Myocyte (in vitro differentiated cells): ENCODE measurements around the gene OR8G5. TPM values are rescaled to one million over a fixed set of nuclear protein-coding genes. Genes with fewer than 3 reads are reported as not detected.
A peak's percentile ranks its signal among the peaks of the same experiment; 100 is the strongest.

Experiments used
- DNase-seq: peaks from one replicate; pipeline ENCODE4 v3.0.0-alpha.2; 2012; ENCODE audit warnings: low read depth
- total RNA-seq: library from RNA; depleted of rRNA; stranded (reverse); fragments of >200 nt; gene quantifications from 2 replicates; pipeline ENCODE4 v1.2.3, GENCODE V29; 2014

The OR8G5 gene
- total RNA-seq, 1 donor from 2014 or later, result not detected

- DNase-seq, result peak; percentile 8
Observed at GRCh38 chr11:124285610-124286344, 29.6 kb downstream of the OR8G5 start.

DNA sequence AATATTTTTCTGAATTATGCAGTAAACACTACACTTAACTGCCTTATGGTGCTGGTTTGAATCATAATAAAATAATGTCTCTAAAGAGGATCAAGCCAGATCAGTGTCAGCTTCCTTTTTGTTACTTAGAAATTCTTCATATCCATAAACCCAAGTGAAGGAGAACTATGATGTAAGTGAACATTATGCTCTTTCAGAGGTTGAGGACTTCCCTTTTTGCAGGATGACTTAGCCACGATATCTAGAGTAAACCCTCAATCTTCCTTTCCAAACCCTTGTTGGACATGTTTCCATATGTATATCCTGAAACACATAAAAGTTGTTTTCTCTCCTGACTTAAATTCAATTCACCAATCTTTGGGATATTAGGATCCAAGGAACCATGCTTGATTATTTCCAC is 38.5 kb downstream of the OR8G5 start:
- DNase-seq, result no peak

GRCh38 chr11:124296016-124296415 is 39.8 kb downstream of the OR8G5 start:
- no peak for DNase-seq

- DNase-seq, result no peak
Observed at GRCh38 chr11:124297921-124298320, 41.7 kb downstream of the OR8G5 start.

DNA sequence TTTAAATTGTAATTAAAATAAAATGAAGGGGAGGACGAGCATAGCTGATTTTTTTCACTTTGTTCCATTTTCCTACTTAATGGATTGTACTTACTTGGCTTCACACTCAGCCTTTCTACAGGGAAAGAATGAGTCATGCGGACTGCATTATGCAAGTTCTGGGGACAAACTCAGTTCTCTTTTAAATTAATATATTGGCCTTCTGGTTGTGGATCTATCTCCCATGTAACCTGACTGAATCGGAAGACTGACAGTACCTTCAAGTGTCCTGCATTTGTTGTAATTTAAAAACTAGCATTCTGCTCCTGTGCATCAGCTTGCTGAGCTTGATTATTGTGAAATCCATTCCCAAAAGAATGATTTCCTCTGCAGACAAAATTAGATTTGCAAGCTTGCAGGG is 45.4 kb downstream of the OR8G5 start:
- DNase-seq, result peak; percentile 21

DNA sequence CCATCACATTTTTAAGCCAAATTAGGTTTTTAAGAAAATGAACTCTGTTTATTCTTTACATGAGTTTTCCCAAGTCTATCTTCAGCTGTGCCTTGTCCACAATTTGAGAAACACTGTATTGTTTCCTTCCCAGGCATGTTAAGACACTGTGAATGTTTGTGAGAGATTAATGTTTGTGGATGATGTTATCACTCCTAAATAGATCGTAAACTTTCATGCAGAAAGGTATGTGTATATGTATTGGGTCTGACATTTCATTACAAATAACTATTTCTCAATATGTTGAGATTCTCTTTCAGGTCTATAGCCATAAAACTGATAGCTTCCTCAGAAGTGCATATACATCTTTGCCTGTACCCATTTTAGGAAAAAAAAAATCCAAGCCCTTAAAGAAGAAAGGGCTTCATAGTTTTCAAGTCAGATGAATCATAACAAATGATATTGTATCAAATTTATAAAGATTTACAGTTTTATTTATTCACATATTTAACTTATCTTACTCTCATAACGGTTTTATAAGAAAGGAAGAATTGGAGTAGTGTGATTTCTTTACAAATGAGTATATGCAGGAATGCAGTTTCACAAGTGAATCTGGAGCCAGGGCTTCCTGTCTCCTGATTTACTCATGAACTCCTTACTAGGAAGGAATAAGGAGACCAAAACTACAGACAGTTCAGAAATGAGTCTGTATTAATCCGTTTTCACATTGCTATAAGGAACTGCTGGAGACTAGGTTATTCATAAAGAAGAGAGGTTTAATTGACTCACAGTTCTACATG is 46.4 kb downstream of the OR8G5 start:
- no peak for DNase-seq

GRCh38 chr11:124307093-124307492 is 50.9 kb downstream of the OR8G5 start:
- no peak for DNase-seq

DNA sequence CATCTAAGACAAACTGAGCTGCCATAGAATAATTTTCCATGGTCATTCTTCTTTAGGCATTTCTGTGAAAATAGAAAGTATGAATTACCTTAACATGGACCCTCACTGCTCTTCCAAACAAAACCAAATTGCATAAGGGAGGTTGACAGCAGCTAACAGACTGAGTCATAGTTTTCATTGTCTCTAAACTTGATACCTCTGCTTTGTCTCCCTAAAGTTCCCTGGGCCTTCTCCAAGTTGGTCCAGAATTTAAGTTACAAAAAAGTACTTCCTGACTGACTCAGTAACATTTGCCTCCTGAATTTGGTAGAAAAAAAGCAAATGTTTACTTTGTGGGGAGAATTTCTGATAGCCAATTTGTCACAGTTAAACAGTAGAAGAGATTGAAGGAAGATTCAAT is 54.5 kb downstream of the OR8G5 start:
- peak; percentile 18 for DNase-seq

GRCh38 chr11:124311269-124311668 is 55.1 kb downstream of the OR8G5 start:
- DNase-seq, result no peak

DNA sequence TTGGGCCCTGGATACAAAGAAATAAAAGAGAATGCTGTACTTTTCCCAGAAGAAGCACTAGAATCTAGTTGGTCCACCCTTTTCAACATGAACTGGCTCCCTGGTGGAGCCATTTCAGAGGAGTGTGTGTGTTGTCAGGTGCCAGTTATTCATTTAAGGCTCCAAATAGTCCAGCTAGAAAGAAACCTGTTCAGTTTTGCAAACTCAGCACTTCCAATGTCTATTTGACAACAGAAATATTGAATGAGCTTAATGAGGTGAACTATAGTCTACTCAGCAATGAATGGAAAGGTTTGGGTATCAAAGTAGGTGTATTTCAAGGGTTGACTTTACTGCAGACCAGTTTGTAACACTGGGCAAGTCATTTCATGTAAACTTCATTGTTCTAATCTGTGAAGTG is 55.5 kb downstream of the OR8G5 start:
- no peak for DNase-seq

DNA sequence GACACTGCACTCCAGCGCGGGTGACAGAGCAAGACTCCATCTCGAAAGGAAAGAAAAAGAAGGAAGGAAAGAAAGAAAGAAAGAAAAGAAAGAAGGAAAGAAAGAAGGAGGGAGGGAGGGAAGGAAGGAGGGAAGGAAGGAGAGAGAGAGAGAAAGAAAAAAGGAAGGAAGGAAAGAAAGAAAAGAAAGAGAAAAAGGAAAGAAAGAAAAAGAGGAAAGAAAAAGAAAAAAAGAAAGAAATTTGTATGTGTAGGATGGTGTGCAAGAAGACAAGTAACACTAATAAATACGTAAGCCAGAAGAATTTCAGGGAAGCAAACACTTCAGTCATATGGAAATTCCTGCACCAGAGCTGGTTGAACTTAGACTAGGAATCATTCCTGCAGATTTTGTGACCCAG is 57.0 kb downstream of the OR8G5 start:
- no peak for DNase-seq

DNA sequence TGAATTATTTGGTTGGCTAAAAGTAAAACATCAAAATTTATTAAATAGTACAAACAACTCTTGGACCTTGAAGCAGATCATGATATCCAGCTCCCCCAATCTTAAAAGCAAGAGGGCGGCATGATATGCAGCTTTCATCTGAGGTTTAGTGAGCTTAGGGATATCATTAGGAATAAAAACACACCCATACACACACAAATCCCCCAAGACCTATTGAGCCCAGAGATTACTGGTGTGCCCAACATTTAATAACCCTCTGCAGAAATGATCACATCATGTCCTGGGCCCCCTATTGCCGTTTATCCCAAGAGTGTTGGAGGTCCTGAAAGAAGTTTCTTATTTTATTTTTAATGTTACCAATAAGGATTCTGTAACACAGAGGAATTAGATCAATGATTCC is 57.7 kb downstream of the OR8G5 start, which contains the start of gene OR8D1:
TSS of gene OR8D1 (minus strand) at position 101 of the 400 bp plus-strand sequence. CDS start 3,183 bp downstream, outside the sequence.
- DNase-seq, result no peak

DNA sequence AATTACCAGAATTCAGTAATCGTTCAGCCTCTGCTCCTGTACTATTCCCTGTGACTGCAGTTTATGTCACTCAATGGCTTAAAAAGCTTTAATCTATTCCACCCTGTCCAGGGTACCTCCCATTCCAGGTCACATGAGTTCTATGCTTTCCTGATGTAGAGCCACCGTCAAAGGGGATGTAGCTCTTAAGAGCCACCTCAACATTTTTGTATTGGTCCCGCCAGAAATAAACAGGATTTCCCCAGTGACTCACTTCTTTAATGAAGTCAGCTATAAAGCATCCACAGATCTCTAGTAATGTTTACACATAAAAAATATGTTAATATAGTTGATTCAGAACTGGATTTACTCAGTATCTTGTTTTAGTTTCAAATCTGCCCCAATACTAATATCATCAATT is 58.9 kb downstream of the OR8G5 start:
- DNase-seq, result no peak

Other genes starting within 250 kb of the OR8G5 start
- gene OR10G4, start 243.4 kb upstream of the OR8G5 start, total RNA-seq, result not detected in 2 replicates
- gene OR10G9, start 233.4 kb upstream of the OR8G5 start, total RNA-seq, result not detected in 2 replicates
- not detected in 2 replicates for gene OR10G8, start 229.6 kb upstream of the OR8G5 start, total RNA-seq
- not detected in 2 replicates for gene OR10G7, start 215.1 kb upstream of the OR8G5 start, total RNA-seq
- 12.3 and 44.1 TPM in 2 replicates for gene VWA5A, start 140.9 kb upstream of the OR8G5 start, total RNA-seq
- gene OR10D3, start 73.0 kb upstream of the OR8G5 start, total RNA-seq, result not detected in 2 replicates
- gene OR8G1, start 15.3 kb upstream of the OR8G5 start, total RNA-seq, result not detected in 2 replicates
- not detected in 2 replicates for gene OR8D1, start 57.6 kb downstream of the OR8G5 start, total RNA-seq
- gene OR8D2, start 63.8 kb downstream of the OR8G5 start, total RNA-seq, result not detected in 2 replicates
- not detected in 2 replicates for gene OR8B2, start 128.1 kb downstream of the OR8G5 start, total RNA-seq
- gene OR8B3, start 142.6 kb downstream of the OR8G5 start, total RNA-seq, result not detected in 2 replicates
- not detected in 2 replicates for gene OR8B4, start 168.5 kb downstream of the OR8G5 start, total RNA-seq
- not detected in 2 replicates for gene OR8B8, start 189.3 kb downstream of the OR8G5 start, total RNA-seq